Tongue (tissue), 2 donors: ENCODE data around the gene PDE3A. TPM values are rescaled to one million over a fixed set of nuclear protein-coding genes. Genes with fewer than 3 reads are reported as not detected.

Experiments used
- DNase-seq: peaks from one replicate; pipeline ENCODE4 v3.0.0-alpha.2; 2015
- total RNA-seq: library from RNA; depleted of rRNA; stranded (reverse); fragments of >200 nt; gene quantifications from one replicate; pipeline ENCODE4 v1.2.3, GENCODE V29; 2014

PDE3A gene
- total RNA-seq, 1 donor from 2014 or later: 25.8 TPM

GRCh38 chr12:20458011-20458410, 89.7 kb downstream of the PDE3A start:
- DNase-seq: no peak

- DNase-seq: no peak
Measured at GRCh38 chr12:20459920-20460319, 91.6 kb downstream of the PDE3A start.

GRCh38 chr12:20460956-20461355, 92.6 kb downstream of the PDE3A start:
- DNase-seq: no peak

- DNase-seq: no peak
Measured at GRCh38 chr12:20463913-20464524, 95.7 kb downstream of the PDE3A start.

- DNase-seq: no peak
Measured at GRCh38 chr12:20469300-20469699, 101.0 kb downstream of the PDE3A start.

- DNase-seq: no peak
Measured at GRCh38 chr12:20469756-20470155, 101.4 kb downstream of the PDE3A start.

GRCh38 chr12:20472102-20472782, 103.9 kb downstream of the PDE3A start:
- DNase-seq: peak; percentile 26

GRCh38 chr12:20473133-20473532, 104.8 kb downstream of the PDE3A start:
- no peak for DNase-seq

GRCh38 chr12:20474016-20474415, 105.7 kb downstream of the PDE3A start:
- DNase-seq: no peak

GRCh38 chr12:20474443-20474842, 106.1 kb downstream of the PDE3A start:
- no peak for DNase-seq

- DNase-seq: no peak
Measured at GRCh38 chr12:20475542-20475941, 107.2 kb downstream of the PDE3A start.

GRCh38 chr12:20476551-20476950, 108.2 kb downstream of the PDE3A start:
- DNase-seq: no peak

GRCh38 chr12:20477255-20477654, 108.9 kb downstream of the PDE3A start:
- DNase-seq: no peak

- no peak for DNase-seq
Measured at GRCh38 chr12:20477672-20478071, 109.3 kb downstream of the PDE3A start.

- DNase-seq: peak; percentile 21
Measured at GRCh38 chr12:20482491-20483054, 114.2 kb downstream of the PDE3A start.

- no peak for DNase-seq
Measured at GRCh38 chr12:20483776-20484175, 115.4 kb downstream of the PDE3A start.

- no peak for DNase-seq
Measured at GRCh38 chr12:20486233-20486632, 117.9 kb downstream of the PDE3A start.

GRCh38 chr12:20487519-20487918, 119.2 kb downstream of the PDE3A start:
- no peak for DNase-seq

- DNase-seq: no peak
Measured at GRCh38 chr12:20489645-20490044, 121.3 kb downstream of the PDE3A start.

GRCh38 chr12:20490213-20490612, 121.9 kb downstream of the PDE3A start:
- DNase-seq: no peak

GRCh38 chr12:20491290-20491689, 123.0 kb downstream of the PDE3A start:
- DNase-seq: no peak

GRCh38 chr12:20492251-20492760, 124.0 kb downstream of the PDE3A start:
- no peak for DNase-seq

GRCh38 chr12:20493934-20494333, 125.6 kb downstream of the PDE3A start:
- no peak for DNase-seq

- DNase-seq: no peak
Measured at GRCh38 chr12:20494851-20495250, 126.5 kb downstream of the PDE3A start.
